Measurements from ENCODE around the gene OR6Y1. TPM values are rescaled to one million over a fixed set of nuclear protein-coding genes. Genes with fewer than 3 reads are reported as not detected.

Gene OR6Y1
- total and polyA plus RNA-seq, 2 experiments from 2014 or later, result not detected

DNA sequence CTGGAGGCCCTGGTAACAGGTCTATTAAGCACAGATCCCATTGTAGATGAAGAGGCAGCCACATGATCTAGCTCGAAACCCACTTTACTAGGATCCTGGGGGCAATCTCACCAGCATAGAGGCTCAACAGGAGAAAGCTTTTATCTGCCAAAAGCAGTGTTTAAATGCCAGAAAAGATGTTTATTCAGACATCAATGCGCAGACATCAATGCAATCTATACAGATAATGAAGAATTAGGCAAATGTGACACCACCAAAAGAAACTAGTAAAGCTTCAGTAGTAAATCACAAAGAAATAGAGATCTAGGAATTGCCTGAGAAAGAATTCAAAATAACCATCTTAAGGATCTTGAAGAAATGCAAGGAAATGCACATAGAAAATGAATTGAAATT, 32.5 kb downstream of the OR6Y1 start:
- no peak overlapping the region for H3K4me3 Mint-ChIP-seq
- H3K27me3 Mint-ChIP-seq (ENCODE audit: insufficient read depth, low read depth, poor library complexity), result no peaks in the 10 kb centered on the region
- no peak overlapping the region; the same call in 1 of the 2 replicates for H3K27ac Mint-ChIP-seq
- no peaks in the 10 kb centered on the region for H3K9me3 Mint-ChIP-seq
- no peak for TF ChIP-seq EZH2phosphoT487 (IDR thresholded peaks at IDR 0.05; ENCODE audit: unreplicated experiment)
- no peak for TF ChIP-seq STAT1 (IDR thresholded peaks at IDR 0.05; ENCODE audit: unreplicated experiment)
- TF ChIP-seq NANOG (IDR thresholded peaks at IDR 0.05; ENCODE audit: borderline replicate concordance), result peak; percentile 91; the same call in 1 of the 2 replicates
- TF ChIP-seq JUNB (IDR thresholded peaks at IDR 0.05; ENCODE audit: unreplicated experiment), result no peak
- TF ChIP-seq, protein P1, sequence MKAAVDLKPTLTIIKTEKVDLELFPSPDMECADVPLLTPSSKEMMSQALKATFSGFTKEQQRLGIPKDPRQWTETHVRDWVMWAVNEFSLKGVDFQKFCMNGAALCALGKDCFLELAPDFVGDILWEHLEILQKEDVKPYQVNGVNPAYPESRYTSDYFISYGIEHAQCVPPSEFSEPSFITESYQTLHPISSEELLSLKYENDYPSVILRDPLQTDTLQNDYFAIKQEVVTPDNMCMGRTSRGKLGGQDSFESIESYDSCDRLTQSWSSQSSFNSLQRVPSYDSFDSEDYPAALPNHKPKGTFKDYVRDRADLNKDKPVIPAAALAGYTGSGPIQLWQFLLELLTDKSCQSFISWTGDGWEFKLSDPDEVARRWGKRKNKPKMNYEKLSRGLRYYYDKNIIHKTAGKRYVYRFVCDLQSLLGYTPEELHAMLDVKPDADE (IDR thresholded peaks at IDR 0.05), result no peak
- no peak for TF ChIP-seq CREB1 (CRISPR knock-in tag; IDR thresholded peaks at IDR 0.05; ENCODE audit: low read depth)
- TF ChIP-seq, protein P2, sequence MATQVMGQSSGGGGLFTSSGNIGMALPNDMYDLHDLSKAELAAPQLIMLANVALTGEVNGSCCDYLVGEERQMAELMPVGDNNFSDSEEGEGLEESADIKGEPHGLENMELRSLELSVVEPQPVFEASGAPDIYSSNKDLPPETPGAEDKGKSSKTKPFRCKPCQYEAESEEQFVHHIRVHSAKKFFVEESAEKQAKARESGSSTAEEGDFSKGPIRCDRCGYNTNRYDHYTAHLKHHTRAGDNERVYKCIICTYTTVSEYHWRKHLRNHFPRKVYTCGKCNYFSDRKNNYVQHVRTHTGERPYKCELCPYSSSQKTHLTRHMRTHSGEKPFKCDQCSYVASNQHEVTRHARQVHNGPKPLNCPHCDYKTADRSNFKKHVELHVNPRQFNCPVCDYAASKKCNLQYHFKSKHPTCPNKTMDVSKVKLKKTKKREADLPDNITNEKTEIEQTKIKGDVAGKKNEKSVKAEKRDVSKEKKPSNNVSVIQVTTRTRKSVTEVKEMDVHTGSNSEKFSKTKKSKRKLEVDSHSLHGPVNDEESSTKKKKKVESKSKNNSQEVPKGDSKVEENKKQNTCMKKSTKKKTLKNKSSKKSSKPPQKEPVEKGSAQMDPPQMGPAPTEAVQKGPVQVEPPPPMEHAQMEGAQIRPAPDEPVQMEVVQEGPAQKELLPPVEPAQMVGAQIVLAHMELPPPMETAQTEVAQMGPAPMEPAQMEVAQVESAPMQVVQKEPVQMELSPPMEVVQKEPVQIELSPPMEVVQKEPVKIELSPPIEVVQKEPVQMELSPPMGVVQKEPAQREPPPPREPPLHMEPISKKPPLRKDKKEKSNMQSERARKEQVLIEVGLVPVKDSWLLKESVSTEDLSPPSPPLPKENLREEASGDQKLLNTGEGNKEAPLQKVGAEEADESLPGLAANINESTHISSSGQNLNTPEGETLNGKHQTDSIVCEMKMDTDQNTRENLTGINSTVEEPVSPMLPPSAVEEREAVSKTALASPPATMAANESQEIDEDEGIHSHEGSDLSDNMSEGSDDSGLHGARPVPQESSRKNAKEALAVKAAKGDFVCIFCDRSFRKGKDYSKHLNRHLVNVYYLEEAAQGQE (IDR thresholded peaks at IDR 0.05; ENCODE audit: unreplicated experiment), result no peak
- TF ChIP-seq, protein P3, sequence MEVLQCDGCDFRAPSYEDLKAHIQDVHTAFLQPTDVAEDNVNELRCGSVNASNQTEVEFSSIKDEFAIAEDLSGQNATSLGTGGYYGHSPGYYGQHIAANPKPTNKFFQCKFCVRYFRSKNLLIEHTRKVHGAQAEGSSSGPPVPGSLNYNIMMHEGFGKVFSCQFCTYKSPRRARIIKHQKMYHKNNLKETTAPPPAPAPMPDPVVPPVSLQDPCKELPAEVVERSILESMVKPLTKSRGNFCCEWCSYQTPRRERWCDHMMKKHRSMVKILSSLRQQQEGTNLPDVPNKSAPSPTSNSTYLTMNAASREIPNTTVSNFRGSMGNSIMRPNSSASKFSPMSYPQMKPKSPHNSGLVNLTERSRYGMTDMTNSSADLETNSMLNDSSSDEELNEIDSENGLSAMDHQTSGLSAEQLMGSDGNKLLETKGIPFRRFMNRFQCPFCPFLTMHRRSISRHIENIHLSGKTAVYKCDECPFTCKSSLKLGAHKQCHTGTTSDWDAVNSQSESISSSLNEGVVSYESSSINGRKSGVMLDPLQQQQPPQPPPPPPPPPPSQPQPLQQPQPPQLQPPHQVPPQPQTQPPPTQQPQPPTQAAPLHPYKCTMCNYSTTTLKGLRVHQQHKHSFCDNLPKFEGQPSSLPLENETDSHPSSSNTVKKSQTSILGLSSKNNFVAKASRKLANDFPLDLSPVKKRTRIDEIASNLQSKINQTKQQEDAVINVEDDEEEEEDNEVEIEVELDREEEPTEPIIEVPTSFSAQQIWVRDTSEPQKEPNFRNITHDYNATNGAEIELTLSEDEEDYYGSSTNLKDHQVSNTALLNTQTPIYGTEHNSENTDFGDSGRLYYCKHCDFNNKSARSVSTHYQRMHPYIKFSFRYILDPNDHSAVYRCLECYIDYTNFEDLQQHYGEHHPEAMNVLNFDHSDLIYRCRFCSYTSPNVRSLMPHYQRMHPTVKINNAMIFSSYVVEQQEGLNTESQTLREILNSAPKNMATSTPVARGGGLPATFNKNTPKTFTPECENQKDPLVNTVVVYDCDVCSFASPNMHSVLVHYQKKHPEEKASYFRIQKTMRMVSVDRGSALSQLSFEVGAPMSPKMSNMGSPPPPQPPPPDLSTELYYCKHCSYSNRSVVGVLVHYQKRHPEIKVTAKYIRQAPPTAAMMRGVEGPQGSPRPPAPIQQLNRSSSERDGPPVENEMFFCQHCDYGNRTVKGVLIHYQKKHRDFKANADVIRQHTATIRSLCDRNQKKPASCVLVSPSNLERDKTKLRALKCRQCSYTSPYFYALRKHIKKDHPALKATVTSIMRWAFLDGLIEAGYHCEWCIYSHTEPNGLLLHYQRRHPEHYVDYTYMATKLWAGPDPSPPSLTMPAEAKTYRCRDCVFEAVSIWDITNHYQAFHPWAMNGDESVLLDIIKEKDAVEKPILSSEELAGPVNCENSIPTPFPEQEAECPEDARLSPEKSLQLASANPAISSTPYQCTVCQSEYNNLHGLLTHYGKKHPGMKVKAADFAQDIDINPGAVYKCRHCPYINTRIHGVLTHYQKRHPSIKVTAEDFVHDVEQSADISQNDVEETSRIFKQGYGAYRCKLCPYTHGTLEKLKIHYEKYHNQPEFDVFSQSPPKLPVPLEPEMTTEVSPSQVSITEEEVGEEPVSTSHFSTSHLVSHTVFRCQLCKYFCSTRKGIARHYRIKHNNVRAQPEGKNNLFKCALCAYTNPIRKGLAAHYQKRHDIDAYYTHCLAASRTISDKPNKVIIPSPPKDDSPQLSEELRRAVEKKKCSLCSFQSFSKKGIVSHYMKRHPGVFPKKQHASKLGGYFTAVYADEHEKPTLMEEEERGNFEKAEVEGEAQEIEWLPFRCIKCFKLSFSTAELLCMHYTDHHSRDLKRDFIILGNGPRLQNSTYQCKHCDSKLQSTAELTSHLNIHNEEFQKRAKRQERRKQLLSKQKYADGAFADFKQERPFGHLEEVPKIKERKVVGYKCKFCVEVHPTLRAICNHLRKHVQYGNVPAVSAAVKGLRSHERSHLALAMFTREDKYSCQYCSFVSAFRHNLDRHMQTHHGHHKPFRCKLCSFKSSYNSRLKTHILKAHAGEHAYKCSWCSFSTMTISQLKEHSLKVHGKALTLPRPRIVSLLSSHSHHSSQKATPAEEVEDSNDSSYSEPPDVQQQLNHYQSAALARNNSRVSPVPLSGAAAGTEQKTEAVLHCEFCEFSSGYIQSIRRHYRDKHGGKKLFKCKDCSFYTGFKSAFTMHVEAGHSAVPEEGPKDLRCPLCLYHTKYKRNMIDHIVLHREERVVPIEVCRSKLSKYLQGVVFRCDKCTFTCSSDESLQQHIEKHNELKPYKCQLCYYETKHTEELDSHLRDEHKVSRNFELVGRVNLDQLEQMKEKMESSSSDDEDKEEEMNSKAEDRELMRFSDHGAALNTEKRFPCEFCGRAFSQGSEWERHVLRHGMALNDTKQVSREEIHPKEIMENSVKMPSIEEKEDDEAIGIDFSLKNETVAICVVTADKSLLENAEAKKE (CRISPR knock-in tag; IDR thresholded peaks at IDR 0.05), result no peak
- Histone ChIP-seq H3K79me2 (replicated peaks; ENCODE audit: insufficient read depth) (no peaks in the 10 kb centered on the region), H3K27ac (ENCODE audit: low read depth) (peak overlapping the region; percentile 74), H3K4me1 (ENCODE audit: insufficient read depth) (peaks cover 24% of the 10 kb centered on the region), H3K4me2 (peak overlapping the region; percentile 70), H3K4me3 (peak overlapping the region; percentile 18), H2AFZ (no peak overlapping the region), H3F3A (replicated peaks; ENCODE audit: low read depth) (no peaks in the 10 kb centered on the region), H4K20me1 (replicated peaks; ENCODE audit: insufficient read depth) (no peaks in the 10 kb centered on the region), H3K36me3 (ENCODE audit: insufficient read depth) (no peaks in the 10 kb centered on the region), H3K27me3 (ENCODE audit: insufficient read depth) (no peaks in the 10 kb centered on the region), H3K9me2 (ENCODE audit: insufficient read depth) (peaks cover 8% of the 10 kb centered on the region)
- peaks cover 5% of the 10 kb centered on the region; the same call in 2 of the 3 replicates for H3K36me3 Mint-ChIP-seq (ENCODE audit: low read depth)
- ATAC-seq, result no peak
- peaks cover 18% of the 10 kb centered on the region for H3K4me1 Mint-ChIP-seq
- DNase-seq (ENCODE audit: low spot score), result no peak

Measured in GM23338 (cell line).